GM21619 (cell line): ENCODE results near the gene AKR1C1.
"Not testable (repeated sequence)": the region's sequence is repeated elsewhere in the genome, so short reads cannot be mapped to it uniquely, and the experiment has no call there.

ENCODE experiments used
- ATAC-seq: cut with Tn5 transposase; IDR thresholded peaks from one replicate; pipeline ENCODE4 v1.9.1; 2021; ENCODE audit not compliant: unreplicated experiment

The AKR1C1 gene

DNA sequence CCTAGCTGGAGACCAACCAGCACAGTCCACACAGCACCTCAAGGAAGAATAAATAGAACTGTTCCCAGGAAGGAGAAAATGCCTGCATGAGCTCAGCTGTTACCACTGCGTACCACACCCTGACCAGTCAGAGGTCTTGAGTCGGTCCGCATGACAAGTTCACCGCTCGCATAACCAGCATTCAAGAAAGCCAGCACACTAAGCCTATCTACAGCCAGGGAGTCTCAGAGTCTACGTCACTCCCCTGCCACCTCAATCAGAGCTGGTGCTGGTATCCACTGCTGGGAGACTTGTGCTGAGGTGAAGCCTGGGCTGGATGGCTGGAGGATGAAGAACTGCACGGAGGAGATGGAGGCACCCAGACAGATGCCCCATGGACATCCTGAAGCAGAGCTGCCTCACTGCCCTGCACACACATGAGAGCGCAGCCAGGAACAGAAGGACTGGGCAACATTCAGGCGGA lies 19.6 kb downstream of the AKR1C1 start:
- ATAC-seq, result no peak

DNA sequence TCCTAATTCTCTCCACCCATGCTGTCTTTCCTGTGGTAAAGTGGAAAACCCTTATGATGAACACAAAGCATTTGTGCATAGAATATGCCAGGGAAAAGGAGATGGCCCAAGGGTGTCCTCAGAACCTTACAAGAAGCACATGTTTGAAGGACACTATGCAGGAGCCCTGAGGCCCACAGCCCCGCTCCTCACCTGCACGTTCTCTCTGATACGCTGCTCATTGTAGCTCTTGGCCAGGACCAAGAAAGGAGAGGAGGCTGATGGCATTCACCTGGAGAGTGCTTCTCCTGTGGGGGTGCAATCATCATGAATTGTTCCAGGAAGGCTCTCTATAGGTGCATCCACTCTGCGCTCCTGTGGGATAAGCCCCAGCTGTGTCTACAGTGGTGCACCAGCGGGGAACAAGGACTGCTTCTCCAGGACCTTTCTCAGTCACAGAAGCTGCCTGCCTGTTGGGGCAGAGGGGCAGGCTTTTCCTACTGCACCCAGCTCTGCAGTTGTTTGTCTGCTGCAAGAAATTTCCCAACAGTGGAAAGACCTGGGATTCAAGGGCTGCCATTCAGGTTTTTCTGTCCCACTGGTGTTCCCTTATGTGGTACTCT lies 20.5 kb downstream of the AKR1C1 start:
- ATAC-seq, result no peak

DNA sequence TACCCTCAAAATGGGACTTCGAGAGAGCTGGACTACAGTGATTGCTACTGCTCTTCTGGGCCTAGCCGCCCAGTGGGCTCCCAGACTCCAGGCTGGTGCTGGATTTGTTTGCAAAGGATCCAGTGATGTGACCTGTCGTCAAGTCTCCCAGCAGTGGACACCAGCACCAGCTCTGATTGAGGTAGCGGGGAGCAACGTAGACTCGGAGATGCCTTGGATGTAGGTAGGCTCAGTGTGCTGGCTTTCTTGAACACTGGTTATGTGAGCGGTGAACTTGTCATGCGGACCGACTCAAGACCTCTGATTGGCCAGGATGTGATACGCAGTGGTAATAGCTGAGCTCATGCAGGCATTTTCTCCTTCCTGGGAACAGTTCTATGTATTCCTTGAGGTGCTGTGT lies 21.0 kb downstream of the AKR1C1 start:
- ATAC-seq, result no peak

DNA sequence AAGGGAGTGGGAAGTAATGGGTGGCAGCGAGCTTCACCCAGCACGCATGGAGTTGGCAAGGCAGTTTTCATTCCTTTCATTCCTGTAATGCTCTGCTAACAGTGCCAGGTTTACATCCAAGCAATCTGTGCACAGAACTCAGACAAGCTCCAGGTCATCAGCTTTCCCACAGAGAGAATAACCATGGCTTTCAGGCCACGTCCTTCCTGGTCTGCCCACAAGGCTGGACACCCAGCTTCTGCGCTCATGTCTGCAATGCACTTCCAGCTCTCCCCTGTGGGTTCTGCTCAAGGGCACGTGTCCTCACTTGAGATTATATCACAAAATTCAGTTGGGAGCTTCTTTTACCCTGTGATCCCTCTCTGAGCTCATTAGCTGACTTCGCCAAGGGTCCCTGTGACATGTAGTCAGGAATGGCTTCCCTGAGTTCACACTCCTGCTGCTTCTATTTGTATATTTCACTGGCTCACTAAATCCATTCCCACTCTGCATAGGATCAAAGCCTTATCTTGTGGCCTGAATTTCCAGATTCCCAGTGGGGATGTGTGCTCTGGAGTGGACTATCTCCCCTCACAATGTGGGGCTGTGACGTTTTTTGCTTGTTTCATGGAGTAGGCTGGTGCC lies 21.9 kb downstream of the AKR1C1 start:
- no peak for ATAC-seq

DNA sequence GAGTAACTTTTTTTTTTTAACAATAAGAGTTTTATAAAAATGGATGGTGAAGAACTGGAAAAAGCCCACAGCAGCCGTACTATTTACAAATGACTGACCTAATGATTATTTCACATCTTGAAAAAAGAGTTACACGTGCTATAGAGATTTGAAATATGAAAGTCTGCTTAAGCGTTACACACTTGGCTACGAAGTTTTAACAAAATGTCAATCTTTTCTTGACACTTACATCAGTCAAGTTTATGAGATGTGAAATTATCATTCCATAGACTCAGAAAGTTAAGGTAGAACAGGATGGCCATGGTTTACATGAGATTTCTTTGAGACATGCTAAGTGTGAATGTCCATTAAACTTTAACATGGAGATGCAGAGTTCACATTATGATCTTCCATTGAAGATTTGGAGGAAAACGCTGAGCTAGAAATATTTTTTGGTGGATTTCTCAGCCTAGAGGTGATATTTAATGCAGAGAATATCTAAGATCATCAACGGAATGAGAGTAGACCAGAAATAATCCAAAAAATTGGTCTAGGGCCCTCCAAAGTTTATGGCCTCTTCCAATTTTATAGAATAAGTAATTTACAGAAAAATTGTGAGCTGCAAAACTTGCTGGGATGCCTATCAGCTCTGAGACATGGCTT lies 24.9 kb downstream of the AKR1C1 start:
- not testable (repeated sequence) for ATAC-seq

DNA sequence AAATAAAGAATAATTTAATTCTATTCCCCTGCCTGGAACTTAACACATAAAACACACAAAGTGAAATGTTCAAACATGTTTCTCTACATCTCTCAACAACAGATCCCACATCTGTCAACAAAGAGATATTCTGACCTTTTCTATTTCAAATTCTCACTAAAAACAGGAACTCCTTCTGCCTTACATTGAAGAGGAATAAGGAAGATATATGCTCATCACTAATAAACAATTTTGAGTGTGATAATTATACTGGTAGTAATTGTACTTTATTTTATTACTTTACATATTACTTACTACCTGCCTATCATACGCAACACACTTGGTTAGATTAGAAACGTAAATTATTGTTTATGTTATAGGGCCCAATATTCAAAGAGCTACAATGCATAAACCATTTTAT lies 27.0 kb downstream of the AKR1C1 start:
- no peak for ATAC-seq

DNA sequence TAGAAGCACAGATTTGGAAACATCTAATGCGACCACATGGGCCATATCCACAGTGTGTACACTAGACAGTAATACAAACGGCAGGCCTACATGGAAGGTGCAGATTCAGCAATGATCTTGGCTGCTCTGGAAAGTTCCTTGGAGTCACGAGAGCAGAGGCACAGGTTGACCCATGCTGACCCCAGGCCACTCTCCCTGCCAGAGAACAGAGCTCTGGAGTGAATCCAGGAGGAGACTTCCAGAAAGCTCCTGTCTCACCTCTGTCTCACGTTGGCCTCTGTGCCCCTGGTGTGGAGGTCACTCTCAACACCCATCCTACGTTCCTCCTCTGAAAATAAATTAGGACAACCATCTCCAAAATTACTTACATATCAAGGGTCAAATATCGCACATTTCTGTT lies 28.2 kb downstream of the AKR1C1 start:
- ATAC-seq, result not testable (repeated sequence)

DNA sequence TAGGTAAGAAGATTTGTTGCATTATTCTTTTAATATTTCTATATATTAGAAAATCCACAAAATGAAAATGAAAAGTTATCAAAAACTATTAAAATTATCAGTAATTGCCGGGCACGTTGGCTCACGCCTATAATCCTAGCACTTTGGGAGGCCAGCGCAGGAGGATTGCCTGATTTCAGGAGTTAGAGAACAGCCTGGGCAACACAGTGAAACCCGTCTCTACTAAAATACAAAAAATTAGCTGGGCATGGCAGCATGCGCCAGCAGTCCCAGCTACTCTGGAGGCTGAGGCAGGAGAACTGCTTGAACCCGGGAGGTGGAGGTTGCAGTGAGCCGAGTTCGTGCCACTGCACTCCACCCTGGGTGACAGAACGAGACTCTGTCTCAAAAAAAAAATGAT lies 29.3 kb downstream of the AKR1C1 start:
- ATAC-seq, result not testable (repeated sequence)

DNA sequence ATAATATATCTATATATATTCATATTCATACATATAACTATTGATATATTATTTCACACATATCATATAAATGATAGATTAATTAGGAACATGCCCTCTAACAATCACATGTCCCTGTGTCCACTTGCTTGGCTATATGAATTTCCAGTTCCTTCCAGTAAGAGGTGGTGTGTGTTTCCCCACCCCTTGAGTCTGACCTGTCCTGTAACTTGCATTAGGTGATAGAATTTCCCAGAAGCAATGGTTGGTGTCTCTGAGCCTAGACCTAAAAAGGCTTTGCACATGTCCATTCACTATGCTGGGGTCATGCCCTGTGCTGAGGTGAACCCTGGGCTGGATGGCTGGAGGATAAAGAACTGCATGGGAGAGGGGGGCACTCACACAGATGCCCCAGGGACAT lies 31.0 kb downstream of the AKR1C1 start:
- ATAC-seq, result not testable (repeated sequence)

DNA sequence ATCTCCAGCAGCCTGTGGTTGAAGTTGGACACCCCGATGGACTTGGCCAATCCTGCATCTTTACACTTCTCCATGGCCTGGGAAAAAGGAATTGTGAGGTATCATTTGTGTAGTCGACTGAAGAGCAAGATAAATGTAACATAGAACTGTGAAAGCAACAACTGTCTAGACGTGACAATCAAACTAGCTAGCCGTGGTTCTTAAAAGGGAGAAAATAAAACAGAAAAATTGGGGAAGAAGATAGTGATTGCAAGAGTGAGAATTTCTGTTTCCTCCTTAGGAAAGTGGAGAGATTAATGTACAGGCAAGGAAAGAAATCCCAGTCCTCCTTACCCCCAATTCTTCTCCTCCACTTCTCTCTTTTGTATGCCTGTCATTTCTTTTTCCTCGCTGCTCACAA lies 35.5 kb downstream of the AKR1C1 start:
- no peak for ATAC-seq

DNA sequence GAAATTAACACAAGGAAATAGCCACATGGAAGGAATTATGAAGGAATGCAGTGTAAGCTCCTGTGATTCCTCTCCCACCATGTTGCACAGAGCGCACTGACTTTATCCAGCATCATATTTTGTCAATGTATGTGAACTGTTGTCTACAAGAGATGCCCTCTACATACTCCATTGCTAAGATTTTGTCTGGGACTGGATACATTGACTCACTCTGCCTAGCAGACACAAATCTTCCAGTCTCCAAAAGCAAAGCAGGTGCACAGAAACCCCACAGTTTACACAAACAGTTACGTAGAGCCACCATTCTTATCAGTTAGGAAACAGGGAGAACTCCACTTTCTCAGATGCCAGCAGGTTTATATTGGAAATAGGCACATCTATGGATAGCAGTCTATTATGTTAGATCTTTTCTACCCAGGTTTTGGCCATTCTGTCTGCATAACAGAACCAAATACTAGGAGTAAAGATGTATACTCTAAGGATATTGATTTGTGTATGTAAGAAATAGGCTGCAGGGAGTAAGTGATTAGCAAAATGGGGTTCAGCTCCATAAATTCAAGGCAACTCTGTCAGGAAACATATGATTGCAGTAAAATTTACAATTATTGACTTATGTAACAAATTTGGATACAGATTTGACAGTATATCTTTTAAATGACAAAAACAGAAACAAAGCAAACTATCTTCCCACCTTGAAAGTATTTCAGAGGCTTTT lies 39.0 kb downstream of the AKR1C1 start:
- no peak for ATAC-seq

DNA sequence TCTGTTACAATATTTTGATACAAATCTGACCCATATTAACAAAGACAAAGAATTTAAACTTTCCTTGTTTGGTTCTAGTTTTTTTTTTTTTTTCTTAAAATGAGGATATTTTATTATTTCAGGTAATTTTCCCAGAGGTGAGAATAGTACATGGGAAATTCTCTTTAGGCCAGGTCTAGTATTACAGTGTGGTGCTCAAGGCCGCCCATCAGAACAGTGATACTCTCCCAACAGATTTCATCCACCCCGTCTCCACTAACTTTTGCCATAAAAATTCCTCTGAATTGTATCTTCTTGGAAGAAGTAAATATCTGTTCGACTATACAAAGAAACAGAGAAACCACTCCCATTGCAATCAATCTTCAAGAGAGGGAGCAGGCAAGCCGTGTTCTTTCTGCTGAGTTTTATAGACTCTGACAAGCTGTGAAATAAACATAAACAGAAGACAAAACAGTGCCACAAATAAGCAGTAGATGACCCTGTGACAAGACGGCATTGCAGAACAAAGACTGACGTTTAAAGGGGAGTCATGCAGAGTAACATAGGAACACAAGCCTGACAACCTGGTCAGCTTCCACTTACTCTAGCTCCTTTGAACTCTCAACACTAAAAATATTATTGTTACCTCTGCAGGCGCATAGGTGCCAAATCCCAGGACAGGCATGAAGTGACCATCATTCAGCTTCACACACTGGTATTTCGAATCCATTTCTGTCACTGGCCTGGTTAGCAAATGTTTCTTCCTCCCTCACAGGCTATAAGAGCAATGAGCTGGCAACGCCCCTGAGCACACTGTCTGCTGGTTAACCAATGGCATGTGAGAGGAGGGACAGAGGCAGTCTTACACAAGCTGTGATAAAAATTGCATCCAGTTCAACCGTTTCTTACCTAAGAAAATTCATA lies 40.2 kb downstream of the AKR1C1 start, which contains the start of gene AKR1C2:
Gene AKR1C2 (minus strand): TSS at position 731 of the 903 bp plus-strand sequence. CDS start 22 bp downstream, at position 709.
- ATAC-seq, result not testable (repeated sequence)

DNA sequence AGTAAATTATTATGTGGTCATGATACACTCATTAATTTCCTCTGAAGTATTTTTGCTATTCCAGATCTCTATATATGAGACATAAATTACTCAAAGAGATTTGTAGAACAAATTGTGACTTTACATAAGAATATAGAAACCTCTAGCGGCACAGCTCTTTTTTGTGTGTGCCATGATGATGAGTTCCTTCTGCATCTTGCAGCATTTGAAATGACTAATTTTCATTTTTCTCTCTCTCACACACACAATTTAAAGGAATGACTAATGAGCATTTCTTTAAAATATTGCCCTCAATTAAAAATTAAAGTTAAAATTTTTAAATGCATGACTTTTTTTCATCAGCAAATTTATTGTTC lies 40.8 kb downstream of the AKR1C1 start:
- ATAC-seq, result not testable (repeated sequence)

DNA sequence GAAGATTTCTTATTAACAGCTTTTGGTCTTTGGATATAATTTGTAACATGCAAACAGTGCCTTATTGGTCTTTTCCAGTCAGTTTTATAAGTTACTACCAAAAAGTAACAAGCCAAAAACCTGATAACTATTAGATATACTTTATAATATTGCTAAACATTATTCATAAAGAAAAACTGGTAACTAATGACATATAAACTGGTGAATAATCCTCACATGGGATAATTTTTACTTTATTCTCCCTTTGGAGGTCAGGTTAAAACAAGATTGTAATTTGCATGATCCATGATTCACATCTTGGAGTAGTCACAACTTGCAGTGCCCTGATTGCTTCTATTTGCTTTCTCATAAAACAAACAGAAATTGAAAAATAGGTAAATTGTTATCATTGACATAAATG lies 41.3 kb downstream of the AKR1C1 start:
- not testable (repeated sequence) for ATAC-seq

DNA sequence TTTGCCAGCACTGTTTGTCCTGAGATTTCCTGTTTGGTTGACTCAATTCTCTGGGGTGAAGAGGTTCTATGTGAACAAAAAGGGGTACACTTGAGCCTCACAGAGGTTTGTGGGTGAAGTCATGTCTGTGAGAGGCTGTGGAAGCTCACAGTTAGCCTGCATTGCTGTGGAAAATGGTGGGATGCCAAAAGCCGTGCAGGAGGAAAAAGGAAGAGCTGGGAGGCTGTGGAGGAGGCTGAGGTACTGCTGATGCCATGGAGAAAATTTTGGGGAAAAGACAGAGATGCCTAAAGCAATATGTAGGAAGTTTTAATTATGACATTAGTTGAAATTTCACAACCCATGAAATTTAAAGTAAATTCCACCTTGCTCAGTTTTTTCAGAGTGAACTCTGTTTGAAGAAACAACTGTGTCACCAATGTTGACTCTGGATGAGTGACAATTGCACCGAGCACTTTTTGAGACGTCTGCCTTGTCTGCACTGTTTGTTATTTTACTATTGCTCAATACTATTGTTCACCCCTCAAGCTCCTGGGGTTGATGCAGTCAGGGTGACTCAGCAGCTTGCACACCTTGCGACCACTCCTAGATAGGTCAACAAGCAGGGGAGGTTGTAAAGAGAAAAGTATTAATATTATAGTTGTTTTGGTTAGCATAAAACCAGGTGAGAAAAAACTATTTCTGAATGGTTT lies 45.8 kb downstream of the AKR1C1 start:
- not testable (repeated sequence) for ATAC-seq

DNA sequence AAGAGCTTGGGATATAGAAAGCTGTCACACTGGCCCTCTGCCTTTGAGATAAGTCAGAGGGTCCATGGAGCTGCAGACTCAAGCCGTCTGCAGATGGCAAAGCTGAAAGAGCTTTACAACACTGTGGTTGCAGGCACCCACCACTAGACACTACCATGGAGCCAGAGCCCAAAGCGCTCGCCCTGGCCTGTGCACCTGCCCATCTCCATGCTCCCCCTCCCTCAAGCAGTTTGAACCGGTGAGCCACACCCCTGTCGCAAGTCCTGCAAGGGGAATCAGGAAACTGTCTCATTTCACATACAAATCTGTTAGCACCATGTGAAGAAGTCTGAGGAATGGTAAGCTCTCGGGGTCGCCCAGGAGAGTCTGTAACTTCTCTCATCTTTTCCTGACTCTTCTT lies 46.8 kb downstream of the AKR1C1 start:
- ATAC-seq, result not testable (repeated sequence)

DNA sequence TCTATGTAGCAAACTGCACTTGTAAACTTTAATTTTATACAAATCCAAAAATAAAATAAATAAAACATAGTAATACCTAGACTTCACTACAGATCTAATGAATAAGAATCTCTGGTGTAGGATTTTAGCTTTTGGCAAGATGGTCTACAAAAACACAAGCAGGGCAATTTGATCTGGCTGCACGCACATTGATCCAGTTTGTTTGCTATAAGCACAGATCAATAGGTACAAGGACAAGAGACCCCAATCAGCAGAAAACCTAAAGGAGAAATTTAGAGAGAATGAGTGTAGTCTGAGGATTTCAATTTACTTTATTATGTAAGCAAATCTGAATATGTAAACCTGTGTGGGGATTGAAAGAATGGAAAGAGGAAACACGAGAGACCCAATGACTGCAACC lies 48.2 kb downstream of the AKR1C1 start:
- ATAC-seq, result not testable (repeated sequence)

DNA sequence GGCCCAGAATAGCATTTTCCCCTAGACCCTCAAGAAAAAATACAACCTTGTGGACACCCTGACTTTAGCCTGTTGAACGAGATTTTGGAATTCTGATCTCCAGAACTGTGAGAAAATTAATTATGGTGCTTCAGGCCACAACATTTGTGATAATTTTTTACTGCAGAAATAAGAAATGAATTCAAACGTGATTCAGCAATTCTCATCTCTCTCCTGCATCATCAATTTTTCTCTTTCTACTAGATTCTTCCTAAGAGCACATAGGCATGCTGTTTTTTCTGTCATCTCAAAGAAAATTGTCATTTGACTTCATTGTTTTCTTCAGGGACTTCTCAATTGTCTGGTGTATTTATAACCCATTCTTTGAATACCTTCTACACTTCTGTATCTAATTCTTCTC lies 49.4 kb downstream of the AKR1C1 start:
- no peak for ATAC-seq

DNA sequence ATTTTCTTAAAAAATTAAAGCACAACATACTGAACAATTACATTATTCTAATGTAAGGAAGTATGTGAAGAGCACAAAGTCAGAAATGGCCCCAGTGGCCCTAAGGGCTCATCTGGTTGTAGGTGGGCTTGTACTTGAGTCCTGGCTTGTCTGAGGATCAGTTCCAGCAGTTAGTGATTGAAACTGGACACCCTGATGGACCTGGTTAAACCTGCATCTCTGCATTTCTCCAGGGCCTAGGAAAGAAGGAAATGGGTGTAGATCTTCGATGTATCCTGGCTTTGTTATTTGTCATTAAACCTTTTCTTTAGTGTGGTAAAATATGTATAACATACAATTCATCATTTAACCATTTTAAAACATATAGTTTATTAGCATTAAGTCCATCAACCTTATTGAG lies 50.2 kb downstream of the AKR1C1 start:
- no peak for ATAC-seq
